Endothelial cell of umbilical vein (primary cell): ENCODE results near the gene CMSS1.

Experiments
- CTCF ChIP-seq, 2 donors: IDR thresholded peaks; 1 replicate in 1 of 2; 2 replicates in 1 of 2; pipeline ENCODE4 v1.5.1; 2011; ENCODE audit warnings: low read length in 2 of 2, mild to moderate bottlenecking in 2 of 2, moderate library complexity in 2 of 2, control low read depth in 1 of 2, inconsistent platforms in 1 of 2, low read depth in 1 of 2; ENCODE audit not compliant: insufficient read depth in 1 of 2; ENCODE audit errors: extremely low read depth in 1 of 2
- EZH2 ChIP-seq: IDR thresholded peaks from 2 replicates; pipeline ENCODE4 v1.6.1; 2012; ENCODE audit warnings: borderline replicate concordance, low read depth, mild to moderate bottlenecking, moderate library complexity, low read length, inconsistent platforms; ENCODE audit not compliant: severe bottlenecking
- FOS ChIP-seq: IDR thresholded peaks from 2 replicates; pipeline ENCODE4 v1.6.1; 2011; ENCODE audit warnings: mild to moderate bottlenecking, low read length, moderate library complexity, borderline replicate concordance; ENCODE audit not compliant: insufficient read depth
- JUN ChIP-seq: IDR thresholded peaks from 2 replicates; pipeline ENCODE4 v1.6.1; 2011; ENCODE audit warnings: borderline replicate concordance, low read depth; ENCODE audit not compliant: insufficient read length, insufficient read depth
- MAX ChIP-seq: IDR thresholded peaks from 2 replicates; pipeline ENCODE4 v1.6.1; 2011; ENCODE audit not compliant: insufficient read depth, insufficient read length
- POLR2A ChIP-seq: IDR thresholded peaks from 2 replicates; pipeline ENCODE4 v1.6.1; 2012; ENCODE audit warnings: low read depth, mild to moderate bottlenecking, control low read depth, low read length
- POLR2AphosphoS5 ChIP-seq: IDR thresholded peaks from 2 replicates; pipeline ENCODE4 v1.6.1; 2012; ENCODE audit warnings: low read depth, mild to moderate bottlenecking, control low read depth, low read length, moderate library complexity; ENCODE audit not compliant: insufficient read depth

- TF ChIP-seq CTCF (IDR thresholded peaks at IDR 0.05; ENCODE audit: extremely low read depth in 1 of 2, insufficient read depth in 1 of 2, low read depth in 1 of 2, low read length in 2 of 2) (peak; percentile 71 to 75), EZH2 (no peak), POLR2A (no peak), POLR2AphosphoS5 (no peak), MAX (peak; percentile 48), FOS (no peak), JUN (no peak)
Measured at GRCh38 chr3:100068826-100069225, 251.2 kb downstream of the CMSS1 start.
